NK-92 (cell line): Measurements from ENCODE around the gene EHMT1.

Experiments used
- DNase-seq: peaks from one replicate; lab custom pipeline; 2025; ENCODE audit not compliant: unreplicated experiment; lab: John Stamatoyannopoulos, UW

EHMT1 gene

DNA sequence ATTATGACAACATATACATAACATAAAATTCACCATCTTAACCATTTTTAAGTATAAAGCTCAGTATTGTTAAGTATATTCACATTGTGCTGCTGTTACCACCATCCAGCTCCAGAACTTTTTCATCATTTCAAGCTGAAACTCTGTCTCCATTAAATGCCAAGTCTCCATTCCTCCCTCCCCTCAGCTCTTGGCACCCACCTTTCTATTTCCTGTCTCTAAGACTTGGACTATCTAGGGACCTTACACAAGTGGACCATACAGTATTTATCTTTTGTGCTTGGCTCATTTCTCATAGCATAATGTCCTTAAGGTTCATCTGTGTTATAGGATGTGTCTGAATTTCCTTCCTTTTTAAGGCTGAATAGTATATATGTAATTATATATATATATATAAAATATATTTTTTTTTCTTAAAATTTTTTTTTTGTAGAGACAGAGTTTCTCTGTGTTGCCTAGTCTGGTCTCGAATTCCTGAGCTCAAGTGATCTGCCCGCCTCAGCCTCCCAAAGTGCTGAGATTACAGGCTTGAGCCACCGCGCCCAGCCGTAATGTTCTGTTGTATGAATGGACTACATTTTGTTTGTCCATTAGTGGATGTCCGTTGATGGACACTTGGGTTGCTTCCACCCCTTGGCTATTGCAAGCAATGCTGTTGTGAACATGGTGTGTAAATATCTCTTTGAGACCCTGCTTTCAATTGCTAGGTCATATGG, 72.3 kb downstream of the EHMT1 start:
- DNase-seq = no peak

DNA sequence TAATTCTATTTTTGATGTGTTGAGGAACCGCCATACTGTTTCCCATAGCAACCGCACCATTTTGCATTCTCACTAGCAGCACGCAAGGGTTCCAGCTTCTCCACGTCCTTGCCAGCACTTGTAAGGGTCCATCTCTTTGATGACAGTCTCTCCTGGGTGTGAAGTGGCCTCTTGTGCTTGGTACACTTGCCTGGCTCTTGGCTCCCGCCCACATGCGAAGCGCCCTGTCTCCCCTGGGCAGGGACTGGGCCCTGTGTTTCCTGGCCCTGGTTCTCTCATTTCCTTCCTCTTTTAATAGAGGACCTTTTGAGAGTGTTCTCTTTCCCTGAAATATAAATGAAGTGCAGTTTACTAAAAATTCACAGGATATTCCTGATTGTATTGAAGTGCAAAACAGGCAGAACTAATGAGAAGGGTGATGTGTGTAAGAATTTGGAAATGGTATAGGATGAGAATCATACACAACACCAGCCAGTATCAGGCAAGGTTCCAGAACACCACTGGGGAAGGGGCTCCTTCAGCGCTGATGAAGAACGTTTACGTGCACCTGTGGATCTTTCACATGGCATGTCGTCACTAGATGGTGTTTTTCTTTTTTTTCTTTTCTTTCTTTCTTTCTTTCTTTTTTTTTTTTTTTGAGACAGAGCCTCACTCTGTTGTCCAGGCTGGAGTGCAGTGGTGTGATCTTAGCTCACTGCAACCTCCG, 73.0 kb downstream of the EHMT1 start:
- DNase-seq = no peak

DNA sequence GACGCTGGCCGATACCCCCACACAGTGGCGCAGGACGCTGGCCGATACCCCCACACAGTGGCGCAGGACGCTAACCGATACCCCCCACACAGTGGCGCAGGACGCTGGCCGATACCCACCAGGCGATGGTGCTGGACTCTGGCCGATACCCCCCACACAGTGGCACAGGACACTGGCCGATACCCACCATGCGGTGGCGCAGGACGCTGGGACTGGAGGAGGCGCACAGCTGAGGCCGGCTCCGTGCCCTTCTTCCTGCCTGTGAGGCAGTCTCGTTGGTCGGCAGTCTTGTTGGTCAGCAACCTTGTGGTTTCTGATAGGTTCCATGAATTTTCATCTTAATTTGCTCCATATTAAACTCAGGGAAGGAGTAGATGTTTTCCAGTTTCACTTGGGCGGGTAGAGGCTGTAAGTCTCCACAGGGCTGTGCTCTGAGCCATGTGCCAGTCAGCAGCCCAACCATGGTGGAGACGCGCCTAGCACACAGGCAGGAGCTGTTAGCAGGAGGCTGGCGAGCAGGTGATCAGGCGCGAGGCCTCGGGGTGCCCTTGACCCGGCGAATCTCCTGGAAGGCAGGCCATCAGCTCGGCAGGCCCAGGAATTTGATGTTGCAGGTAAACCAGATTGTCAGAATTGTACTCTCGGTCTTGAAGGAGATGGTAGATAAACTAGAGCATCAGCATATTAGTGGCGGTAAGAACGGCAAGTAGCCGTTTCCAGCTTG, 75.6 kb downstream of the EHMT1 start:
- DNase-seq = no peak

DNA sequence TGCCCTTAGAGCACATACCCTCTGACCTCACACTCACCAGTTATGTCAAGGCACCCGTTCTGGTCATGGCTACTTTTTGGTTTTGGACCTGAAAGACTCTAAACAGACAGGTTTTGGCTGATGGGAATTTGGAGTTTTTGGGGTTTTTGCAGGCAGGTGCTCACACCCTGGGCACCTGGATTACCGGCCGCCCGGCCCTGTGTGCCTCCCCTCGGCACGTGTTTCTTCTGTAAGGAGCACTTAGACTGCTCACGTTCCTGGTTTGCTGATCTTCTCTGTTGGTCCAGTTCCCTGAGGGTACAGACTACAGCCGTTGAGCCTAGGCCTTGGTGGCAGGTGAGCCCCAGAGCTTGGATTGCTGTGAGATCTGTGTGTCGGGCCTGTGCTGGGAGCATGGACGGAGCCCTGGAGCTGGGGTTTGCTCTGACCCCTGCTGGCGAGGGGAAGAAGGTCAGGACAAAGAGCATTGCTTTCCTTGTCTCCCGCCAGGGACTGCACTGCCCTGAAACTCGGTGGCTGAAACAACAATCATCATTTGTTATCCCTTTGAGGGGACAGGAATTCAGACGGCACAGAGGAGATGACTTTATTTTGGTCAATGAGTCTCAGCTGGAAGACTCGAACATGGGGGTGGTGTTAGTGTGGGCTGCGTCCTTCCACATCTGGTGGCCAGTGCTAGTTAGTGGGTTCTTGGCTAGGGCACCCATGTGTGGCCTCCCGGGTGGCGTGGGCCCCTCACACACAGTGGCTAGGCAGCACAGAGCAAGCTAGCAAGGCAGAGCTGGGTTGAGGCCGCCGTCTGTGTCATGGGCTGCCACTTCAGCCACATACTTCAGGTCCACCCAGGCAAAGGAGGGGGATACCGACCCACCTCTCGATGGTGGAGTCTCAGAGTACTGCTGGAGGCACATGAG, 76.4 kb downstream of the EHMT1 start:
- no peak for DNase-seq

DNA sequence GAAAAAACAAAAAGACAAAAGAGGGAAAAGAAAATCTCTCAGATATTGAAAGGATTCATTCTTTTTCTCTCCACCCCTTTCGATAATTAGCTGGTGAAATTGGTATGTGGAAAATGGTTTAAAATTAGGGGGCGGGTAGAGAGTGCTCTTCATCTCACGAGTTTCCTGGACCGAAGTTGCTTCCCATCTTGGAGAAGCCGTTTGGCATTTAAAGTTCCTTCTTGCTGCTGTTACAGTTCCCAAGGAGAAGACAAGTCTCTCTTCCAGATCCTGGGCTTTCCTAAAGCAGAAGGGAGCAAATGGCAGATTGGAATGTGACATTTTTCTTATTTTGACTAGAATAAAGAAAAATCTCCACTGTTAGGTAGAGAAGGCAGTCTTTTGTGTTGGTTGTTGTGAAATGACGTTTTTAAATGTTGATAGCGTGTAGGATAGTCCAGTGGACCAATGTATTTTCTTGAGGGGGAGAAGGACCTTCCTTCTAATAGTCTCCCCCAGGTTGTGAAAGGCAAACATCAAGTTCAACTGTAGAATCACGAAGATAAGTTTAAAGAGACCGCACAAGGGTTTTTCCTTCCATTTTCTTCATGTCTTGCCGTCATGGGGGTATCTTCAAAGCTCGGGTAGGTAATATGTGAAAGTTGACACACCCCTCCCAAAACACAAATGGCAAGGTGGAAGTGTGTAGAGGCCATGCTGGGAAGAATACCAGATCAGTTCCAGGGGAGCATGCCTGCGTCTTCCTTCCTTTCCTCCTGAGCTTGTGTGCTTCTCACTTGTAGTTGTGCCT, 77.5 kb downstream of the EHMT1 start:
- no peak for DNase-seq

DNA sequence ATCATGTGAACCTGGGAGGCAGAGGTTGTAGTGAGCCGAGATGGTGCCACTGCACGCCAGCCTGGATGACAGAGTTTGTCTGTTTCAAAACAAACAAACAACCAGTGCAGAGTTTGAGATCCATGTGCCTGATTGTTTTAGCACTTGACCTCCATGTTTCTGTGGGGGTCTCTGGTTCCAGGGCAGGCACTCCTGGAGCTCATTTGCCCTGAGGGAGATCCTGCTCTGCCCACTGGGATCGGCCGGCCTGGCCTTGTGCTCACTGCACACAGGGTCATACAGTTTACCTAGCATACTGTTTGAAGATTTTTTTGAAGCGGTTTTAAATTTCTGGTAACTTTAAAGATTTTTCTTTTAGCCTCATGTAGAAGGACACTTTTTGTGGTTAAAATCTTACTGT, 78.4 kb downstream of the EHMT1 start:
- DNase-seq = no peak

DNA sequence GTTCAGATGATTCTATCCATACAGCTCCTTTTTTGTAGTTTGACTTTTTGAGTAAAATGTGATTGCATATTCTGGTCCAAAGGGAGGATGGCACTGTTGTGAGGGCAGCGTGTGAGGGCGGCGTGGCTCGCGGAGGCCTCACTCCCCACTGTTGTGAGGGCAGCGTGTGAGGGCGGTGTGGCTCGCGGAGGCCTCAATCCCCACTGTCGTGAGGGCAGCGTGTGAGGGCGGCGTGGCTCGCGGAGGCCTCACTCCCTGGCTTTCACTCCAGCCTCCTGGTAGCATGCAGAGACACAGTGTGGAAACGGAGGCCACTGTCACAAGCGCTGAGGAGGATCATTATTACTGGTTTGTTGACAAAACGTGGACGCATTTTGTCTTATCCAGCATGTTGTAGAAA, 79.0 kb downstream of the EHMT1 start:
- DNase-seq = no peak

DNA sequence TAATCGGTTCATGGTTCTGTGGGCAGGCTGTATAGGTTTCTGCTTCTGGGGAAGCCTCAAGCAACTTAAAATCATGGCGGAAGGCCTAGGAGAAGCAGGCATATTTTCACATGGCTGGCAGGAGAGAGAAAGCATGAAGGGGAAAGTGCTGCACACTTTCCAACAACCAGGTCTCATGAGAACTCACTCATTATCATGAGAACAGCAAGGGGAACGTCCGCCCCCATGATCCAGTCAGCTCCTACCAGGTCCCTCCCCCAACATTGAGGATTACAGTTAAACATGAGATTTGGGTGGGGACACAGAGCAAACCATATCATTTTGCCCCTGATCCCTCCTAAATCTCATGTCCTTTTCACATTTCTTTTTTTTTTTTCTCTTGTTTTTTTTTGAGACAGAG, 82.1 kb downstream of the EHMT1 start:
- no peak for DNase-seq

DNA sequence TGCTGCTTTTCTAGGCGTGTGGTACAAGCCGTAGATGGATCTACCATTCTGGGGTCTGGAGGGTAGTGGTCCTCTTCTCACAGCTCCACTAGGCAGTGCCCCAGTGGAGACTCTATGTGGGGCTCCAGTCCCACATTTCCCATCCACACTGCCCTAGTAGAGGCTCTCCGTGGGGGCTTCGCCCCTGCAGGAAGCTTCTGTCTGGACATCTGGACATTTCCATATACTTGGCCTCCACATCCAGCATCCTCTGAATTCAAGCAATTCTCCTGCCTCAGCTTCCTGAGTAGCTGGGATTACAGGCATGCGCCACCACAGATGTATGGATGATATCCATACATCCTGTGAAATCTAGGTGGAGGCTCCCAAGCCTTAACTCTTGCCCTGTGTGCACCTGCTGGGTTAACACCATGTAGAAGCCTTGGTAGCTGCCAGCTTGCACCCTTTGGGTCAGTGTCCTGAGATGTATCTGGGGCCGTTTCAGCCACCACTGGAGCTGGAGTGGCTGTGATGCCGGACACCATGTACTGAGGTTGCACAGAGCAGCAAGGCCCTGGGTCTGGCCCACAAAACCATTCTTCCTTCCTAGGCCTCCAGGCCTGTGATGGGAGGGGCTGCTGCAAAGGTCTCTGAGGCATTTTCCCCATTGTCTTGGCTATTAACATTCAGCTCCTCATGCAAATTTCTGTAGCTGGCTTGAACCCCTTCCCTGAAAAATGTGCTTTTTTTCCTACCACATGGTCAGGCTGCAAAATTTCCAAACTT, 84.0 kb downstream of the EHMT1 start:
- DNase-seq = no peak

DNA sequence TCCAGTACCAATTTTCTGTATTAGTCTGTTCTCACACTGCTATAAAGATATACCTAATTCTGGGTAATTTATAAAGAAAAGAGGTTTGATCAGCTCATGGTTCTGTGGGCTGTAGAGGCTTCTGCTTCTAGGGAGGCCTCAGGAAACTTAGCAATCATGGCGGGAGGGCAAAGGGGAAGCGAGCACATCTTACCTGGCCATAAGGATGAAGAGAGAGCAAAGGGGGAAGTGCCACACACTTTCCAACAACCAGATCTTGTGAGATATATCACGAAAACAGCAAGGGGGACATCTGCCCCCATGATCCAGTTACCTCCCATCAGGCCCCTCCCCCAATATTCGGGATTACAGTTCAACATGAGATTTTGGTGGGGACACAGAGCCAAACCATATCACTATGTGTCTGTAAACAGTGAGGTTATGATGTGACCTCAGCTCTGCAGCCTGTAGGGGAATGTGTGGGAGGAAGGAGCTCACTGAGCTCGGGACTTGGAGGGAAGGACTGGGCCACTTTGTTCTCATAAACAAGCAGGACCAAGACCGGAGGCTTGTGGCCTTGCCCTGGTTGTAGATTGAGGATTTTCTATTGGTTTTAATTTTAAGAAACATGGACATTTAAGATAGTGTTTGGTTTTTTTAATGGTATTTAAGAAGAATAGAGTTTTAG, 85.2 kb downstream of the EHMT1 start:
- DNase-seq = no peak

DNA sequence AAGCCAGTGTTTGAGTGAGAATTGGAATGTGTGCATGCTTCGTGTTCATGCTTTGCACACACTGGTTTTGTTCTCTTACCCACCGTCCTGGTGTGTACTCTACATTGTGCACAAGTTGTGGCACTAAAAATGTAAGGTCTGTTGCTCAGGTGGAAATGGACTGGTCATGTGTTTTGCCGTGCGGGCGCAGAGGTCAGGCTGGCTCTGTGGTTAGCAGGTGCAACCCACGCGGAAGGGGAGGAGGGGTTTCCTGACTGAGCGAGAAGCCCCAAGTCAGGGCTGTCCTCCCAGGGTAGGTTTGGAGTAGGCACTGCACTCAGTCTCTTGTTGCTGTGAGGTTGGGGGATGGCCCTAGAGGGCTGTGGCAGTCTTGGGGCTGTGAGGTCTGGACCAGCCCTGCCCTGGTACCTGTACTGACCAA, 86.6 kb downstream of the EHMT1 start:
- DNase-seq = no peak

DNA sequence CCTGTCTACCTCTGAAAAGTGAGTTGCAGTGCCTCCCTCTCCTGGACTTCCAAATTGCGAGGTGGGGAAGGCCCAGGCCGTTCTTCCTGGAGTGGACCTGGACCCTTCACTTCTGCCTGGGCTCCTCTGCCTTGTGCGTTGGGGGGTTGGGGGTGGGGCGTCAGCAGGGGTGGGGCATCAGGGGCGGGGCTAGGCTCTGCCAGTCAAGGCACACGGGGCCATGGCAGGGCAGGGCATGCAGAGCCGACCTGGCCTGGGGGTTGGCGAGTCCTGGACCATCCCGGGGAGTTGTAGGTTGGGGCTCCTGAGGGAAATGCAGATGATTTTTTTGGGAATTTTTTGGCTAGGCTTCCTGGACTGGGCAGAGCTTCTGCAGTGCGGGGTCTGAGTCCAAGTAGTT, 87.1 kb downstream of the EHMT1 start:
- no peak for DNase-seq

DNA sequence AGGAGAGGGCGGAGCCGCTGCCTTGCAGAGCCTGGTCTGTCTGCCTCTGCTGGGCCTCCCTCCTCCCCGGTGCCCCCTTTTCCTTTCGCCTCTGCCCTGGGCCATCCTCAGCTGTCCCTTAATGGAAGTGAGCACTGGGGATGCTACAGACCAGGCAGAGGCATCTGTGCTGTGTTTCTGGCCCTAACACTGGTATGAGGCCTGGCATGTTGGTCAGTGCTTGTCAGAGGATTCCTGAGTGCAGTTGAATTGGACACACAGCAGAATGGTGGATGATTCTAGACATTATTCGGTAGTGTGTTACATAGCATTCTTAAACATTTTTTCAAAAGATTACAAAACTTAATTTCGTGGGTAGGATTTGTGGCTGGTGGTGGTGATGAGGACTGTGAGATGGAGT, 88.6 kb downstream of the EHMT1 start:
- DNase-seq = no peak

DNA sequence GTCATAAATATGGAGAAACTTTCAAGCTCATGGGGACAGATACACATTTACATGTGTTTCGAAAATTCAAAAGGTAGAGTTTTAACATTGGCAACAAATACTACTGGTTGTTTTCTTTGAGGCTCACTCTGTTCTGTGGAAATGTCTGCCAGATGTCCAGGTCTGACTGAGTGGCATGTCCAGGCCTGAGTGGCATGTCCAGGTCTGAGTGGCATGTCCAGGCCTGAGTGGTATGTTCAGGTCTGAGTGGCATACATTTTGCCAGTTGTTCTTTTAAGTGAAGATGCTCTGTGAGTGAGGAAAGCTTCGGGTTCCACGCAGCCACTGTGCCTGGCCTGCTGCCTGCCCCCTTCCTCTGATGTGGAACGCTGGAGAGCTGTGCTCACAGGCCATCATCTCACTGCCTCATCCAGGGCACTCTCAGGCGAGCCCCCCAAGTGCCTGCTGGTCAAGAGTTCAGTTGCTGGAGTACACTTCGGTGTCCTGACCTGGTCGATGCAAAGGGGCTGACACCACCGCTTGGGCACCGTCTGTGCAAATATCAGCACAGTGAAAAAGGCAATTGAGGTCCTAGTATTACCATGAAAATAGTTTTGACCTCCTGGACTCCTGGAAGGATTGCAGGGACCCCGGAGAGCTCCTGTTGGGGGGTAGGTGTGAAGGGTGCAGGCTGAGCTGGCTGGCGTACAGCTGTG, 89.9 kb downstream of the EHMT1 start:
- DNase-seq = no peak

DNA sequence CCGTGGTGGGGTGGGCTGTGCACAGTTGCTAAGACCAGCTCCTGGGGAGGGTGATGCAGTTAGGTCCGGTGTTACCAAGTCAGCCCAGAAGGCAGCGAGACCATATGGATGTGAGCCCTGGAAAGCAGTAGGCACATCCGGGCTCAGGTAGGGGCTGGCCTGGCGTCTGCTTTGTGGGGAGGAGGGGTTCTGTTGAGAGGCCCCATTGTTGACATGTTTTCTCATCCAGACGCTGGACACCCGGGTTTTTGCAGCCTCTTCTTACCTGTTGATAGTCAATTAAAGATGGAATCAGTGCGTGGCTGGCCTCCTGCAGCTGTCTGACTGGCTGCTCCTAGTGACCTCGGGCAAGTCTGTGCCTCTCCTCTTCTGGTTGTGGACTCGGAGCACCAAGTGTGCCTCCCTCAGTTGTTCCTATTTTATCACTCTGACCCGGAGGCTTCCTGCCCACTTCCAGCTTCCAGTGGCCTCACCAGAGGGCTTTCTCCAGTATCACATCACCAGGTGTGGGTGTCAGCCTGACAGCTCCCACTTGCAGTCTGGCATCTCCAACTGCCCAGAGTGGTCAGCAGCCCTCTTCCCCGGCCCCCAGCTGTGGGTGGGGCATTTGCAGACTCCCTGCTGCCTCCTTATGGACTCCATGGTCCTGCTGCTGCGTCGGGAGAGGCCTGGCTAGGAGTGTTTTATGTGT, 90.8 kb downstream of the EHMT1 start:
- no peak for DNase-seq

DNA sequence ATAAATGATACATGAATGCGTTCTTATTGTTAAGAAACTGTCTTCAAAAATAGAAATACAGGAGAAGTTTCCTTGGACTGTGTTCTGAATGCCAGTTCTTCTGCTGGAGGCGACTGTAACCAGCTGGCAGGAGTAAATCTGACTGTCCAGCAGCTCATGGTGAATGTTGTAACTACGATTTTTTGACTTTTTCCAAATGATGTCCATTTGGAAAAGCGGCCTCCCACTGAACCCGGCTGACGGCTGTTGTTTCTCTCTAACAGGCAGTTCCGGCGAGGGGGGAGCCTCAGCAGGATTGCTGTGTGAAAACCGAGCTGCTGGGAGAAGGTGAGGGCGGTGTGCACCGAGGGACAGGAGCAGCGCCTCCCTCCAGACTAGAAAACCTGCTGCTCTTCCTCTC, 91.9 kb downstream of the EHMT1 start:
- no peak for DNase-seq

DNA sequence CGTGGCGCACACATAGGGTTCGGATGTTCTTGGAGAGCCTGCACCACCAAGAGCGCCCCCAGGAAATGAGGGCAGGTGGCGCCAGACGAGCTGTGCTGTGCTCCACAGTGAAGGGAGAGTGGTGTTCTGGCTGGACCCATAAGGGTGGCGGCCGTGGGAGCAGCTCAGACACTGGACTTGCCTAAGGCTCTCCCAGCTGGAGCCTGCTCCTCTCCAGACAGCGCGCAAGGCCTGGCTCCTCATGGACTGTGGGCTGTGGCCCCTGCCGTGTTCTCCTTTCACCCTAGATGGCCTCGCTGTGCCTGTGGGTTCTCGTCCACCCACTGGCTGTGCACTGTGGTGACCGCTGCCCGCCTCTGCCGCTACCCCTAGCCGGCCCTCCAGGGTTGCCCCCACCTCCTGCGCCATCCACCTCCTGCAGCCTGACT, 92.9 kb downstream of the EHMT1 start:
- no peak for DNase-seq

DNA sequence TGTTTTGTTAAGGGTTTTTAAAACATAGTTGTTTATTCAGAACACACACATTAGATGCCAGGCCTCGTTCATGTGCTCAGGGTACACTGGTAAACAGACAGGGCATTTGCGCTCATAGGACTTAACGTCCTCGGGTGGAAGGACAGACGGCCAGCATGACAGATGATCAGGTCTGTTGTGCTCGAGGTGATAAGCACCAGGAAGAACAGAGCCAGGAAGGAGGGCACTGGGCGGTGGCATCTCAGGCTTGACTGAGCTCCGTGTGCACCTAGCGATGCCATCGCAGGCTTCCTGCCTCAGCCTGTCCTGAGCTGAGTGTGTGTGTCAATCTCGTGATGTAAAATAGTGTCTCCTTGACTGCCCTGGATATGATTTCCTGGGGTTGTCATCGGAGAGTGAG, 96.5 kb downstream of the EHMT1 start:
- DNase-seq = no peak
